HK-2 (cell line): ENCODE data around the gene HEATR1.
"Not testable (repeated sequence)": the region's sequence is repeated elsewhere in the genome, so short reads cannot be mapped to it uniquely, and the experiment has no call there.

Experiments
- DNase-seq: peaks from one replicate; pipeline ENCODE4 v3.0.0-alpha.2; 2018; ENCODE audit not compliant: unreplicated experiment

HEATR1 gene

GRCh38 chr1:236602171-236602570 lies 2.1 kb downstream of the HEATR1 start:
- no peak for DNase-seq

- no peak for DNase-seq
Observed at GRCh38 chr1:236590553-236591150, 13.7 kb downstream of the HEATR1 start.

GRCh38 chr1:236589531-236589930 lies 14.8 kb downstream of the HEATR1 start:
- no peak for DNase-seq

- no peak for DNase-seq
Observed at GRCh38 chr1:236581528-236581927, 22.8 kb downstream of the HEATR1 start.

- DNase-seq: not testable (repeated sequence)
Observed at GRCh38 chr1:236580404-236580803, 23.9 kb downstream of the HEATR1 start.

GRCh38 chr1:236578661-236579060 lies 25.7 kb downstream of the HEATR1 start:
- DNase-seq: no peak

- not testable (repeated sequence) for DNase-seq
Observed at GRCh38 chr1:236577041-236577440, 27.3 kb downstream of the HEATR1 start.

GRCh38 chr1:236576004-236576403 lies 28.3 kb downstream of the HEATR1 start:
- no peak for DNase-seq

GRCh38 chr1:236575523-236575922 lies 28.8 kb downstream of the HEATR1 start:
- DNase-seq: no peak

- DNase-seq: no peak
Observed at GRCh38 chr1:236568285-236568894, 35.9 kb downstream of the HEATR1 start.

GRCh38 chr1:236565530-236565929 lies 38.8 kb downstream of the HEATR1 start:
- DNase-seq: no peak

GRCh38 chr1:236561976-236562375 lies 42.3 kb downstream of the HEATR1 start:
- DNase-seq: no peak

- no peak for DNase-seq
Observed at GRCh38 chr1:236560213-236560771, 44.0 kb downstream of the HEATR1 start.

- no peak for DNase-seq
Observed at GRCh38 chr1:236558846-236559245, 45.5 kb downstream of the HEATR1 start.

- no peak for DNase-seq
Observed at GRCh38 chr1:236558081-236558480, 46.2 kb downstream of the HEATR1 start.

- no peak for DNase-seq
Observed at GRCh38 chr1:236556606-236557005, 47.7 kb downstream of the HEATR1 start.

- DNase-seq: no peak
Observed at GRCh38 chr1:236553370-236553769, 50.9 kb downstream of the HEATR1 start.

- DNase-seq: no peak
Observed at GRCh38 chr1:236552901-236553300, 51.4 kb downstream of the HEATR1 start.

- DNase-seq: no peak
Observed at GRCh38 chr1:236552096-236552495, 52.2 kb downstream of the HEATR1 start.

- no peak for DNase-seq
Observed at GRCh38 chr1:236550961-236551851, 53.1 kb downstream of the HEATR1 start.

- DNase-seq: no peak
Observed at GRCh38 chr1:236548452-236548851, 55.9 kb downstream of the HEATR1 start.

GRCh38 chr1:236545621-236546169 lies 58.6 kb downstream of the HEATR1 start:
- DNase-seq: no peak
